Endothelial cell of umbilical vein (primary cell): ENCODE results near the gene C1orf53. TPM values are rescaled to one million over a fixed set of nuclear protein-coding genes. Genes with fewer than 3 reads are reported as not detected.

Source experiments
- BruUV-seq: library from RNA; stranded (reverse); fragments of 400-500 nt; replicated peaks from 2 replicates; lab custom pipeline; 2021; lab: Mats Ljungman, UMichigan
- CTCF ChIA-PET: fragments of 300-600, 350-600 bp; sonication (Branson Sonifier 250); formaldehyde crosslinking; loops from one replicate; lab custom pipeline; 2021; ENCODE audit warnings: antibody characterized with exemption, inconsistent platforms; lab: Charles Lee
- POLR2A ChIA-PET: fragments of 300-600, 350-600 bp; sonication (Branson Sonifier 250); formaldehyde crosslinking; loops from one replicate; lab custom pipeline; 2021; ENCODE audit warnings: antibody characterized with exemption, inconsistent platforms; lab: Charles Lee
- DNase-seq: peaks from one replicate; pipeline ENCODE4 v3.0.0-alpha.2; 2011; ENCODE audit warnings: low read depth, low spot score
- FAIRE-seq: peaks from 2 replicates; lab custom pipeline; 2011; peaks lifted over from hg19 to GRCh38; lab: Jason Lieb, UNC
- H2AFZ ChIP-seq: 2 replicates; pipeline ENCODE4 v1.6.0; 2012; ENCODE audit warnings: low read depth, low read length, control low read depth, inconsistent platforms
- H3K27ac ChIP-seq: 2 replicates; pipeline ENCODE4 v1.5.1; 2011; ENCODE audit warnings: low read depth, mild to moderate bottlenecking, control low read depth, low read length, moderate library complexity; ENCODE audit not compliant: insufficient read depth
- H3K27me3 ChIP-seq, 2 experiments: 2 replicates each; pipeline versions ENCODE4 v1.6.0 to v1.6.1; 2011; ENCODE audit warnings: low read length in 2 of 2, mixed read lengths in 1 of 2; ENCODE audit not compliant: control insufficient read depth in 2 of 2, insufficient read depth in 2 of 2
- H3K36me3 ChIP-seq, 2 experiments: 2 replicates in 1 of 2; 3 replicates in 1 of 2; pipeline ENCODE4 v1.5.1; 2011; ENCODE audit warnings: low read length in 2 of 2, mild to moderate bottlenecking in 1 of 2, moderate library complexity in 1 of 2; ENCODE audit not compliant: control insufficient read depth in 2 of 2, insufficient read depth in 2 of 2; ENCODE audit errors: extremely low read depth in 1 of 2
- H3K4me1 ChIP-seq: 3 replicates; pipeline ENCODE4 v1.5.1; 2011; ENCODE audit warnings: mild to moderate bottlenecking, low read length; ENCODE audit not compliant: control insufficient read depth, insufficient read depth; ENCODE audit errors: extremely low read depth
- H3K4me2 ChIP-seq: 2 replicates; pipeline ENCODE4 v1.6.1; 2011; ENCODE audit warnings: low read length, control low read depth, mixed read lengths; ENCODE audit not compliant: insufficient read depth
- H3K4me3 ChIP-seq, 3 experiments: fragments of 200-600 bp in 1 of 3; sonication (generic), shearing (Covaris generic) in 1 of 3; replicated peaks in 1 of 3; 2 replicates each; pipeline ENCODE4 v1.5.1; 2011 to 2016; ENCODE audit warnings: control low read depth in 3 of 3, low read length in 3 of 3, mild to moderate bottlenecking in 2 of 3, inconsistent platforms in 1 of 3, low read depth in 1 of 3, moderate library complexity in 1 of 3; ENCODE audit not compliant: insufficient read depth in 1 of 3
- H3K79me2 ChIP-seq: 2 replicates; pipeline ENCODE4 v1.6.0; 2012; ENCODE audit warnings: low read length, inconsistent platforms; ENCODE audit not compliant: control insufficient read depth, insufficient read depth
- H3K9ac ChIP-seq: replicated peaks from 2 replicates; pipeline ENCODE3; 2011; ENCODE audit warnings: low read length, control low read depth; ENCODE audit not compliant: insufficient read depth; ENCODE audit errors: extremely low read depth
- H3K9me1 ChIP-seq: replicated peaks from 3 replicates; pipeline ENCODE4 v1.6.0; 2011; ENCODE audit warnings: mild to moderate bottlenecking, low read length; ENCODE audit not compliant: control insufficient read depth, insufficient read depth; ENCODE audit errors: extremely low read depth
- H3K9me3 ChIP-seq: replicated peaks from 2 replicates; pipeline ENCODE4 v1.5.1; 2012; ENCODE audit warnings: low read length, inconsistent platforms; ENCODE audit not compliant: control insufficient read depth, insufficient read depth
- H4K20me1 ChIP-seq: replicated peaks from 2 replicates; pipeline ENCODE3; 2011; ENCODE audit warnings: mild to moderate bottlenecking, low read length; ENCODE audit not compliant: control insufficient read depth, insufficient read depth; ENCODE audit errors: extremely low read depth
- EZH2 ChIP-seq: IDR thresholded peaks from 2 replicates; pipeline ENCODE4 v1.6.1; 2012; ENCODE audit warnings: borderline replicate concordance, low read depth, mild to moderate bottlenecking, moderate library complexity, low read length, inconsistent platforms; ENCODE audit not compliant: severe bottlenecking
- FOS ChIP-seq: IDR thresholded peaks from 2 replicates; pipeline ENCODE4 v1.6.1; 2011; ENCODE audit warnings: mild to moderate bottlenecking, low read length, moderate library complexity, borderline replicate concordance; ENCODE audit not compliant: insufficient read depth
- GATA2 ChIP-seq: IDR thresholded peaks from 2 replicates; pipeline ENCODE4 v1.7.0; 2011; ENCODE audit warnings: low read depth, mild to moderate bottlenecking, moderate library complexity, mixed read lengths, low read length; ENCODE audit not compliant: insufficient read length, insufficient read depth
- JUN ChIP-seq: IDR thresholded peaks from 2 replicates; pipeline ENCODE4 v1.6.1; 2011; ENCODE audit warnings: borderline replicate concordance, low read depth; ENCODE audit not compliant: insufficient read length, insufficient read depth
- MYC ChIP-seq: IDR thresholded peaks from one replicate; pipeline ENCODE4 v1.6.1; 2011; ENCODE audit warnings: mild to moderate bottlenecking, low read depth, low read length
- POLR2A ChIP-seq: IDR thresholded peaks from 2 replicates; pipeline ENCODE4 v1.6.1; 2012; ENCODE audit warnings: low read depth, mild to moderate bottlenecking, control low read depth, low read length
- POLR2AphosphoS5 ChIP-seq: IDR thresholded peaks from 2 replicates; pipeline ENCODE4 v1.6.1; 2012; ENCODE audit warnings: low read depth, mild to moderate bottlenecking, control low read depth, low read length, moderate library complexity; ENCODE audit not compliant: insufficient read depth
- dilution Hi-C: fragments of 300-500 bp; cut with MboI; formaldehyde crosslinking; loops from one replicate; pipeline ENCODE4 v1.15.0; 2019; ENCODE audit warnings: low sequenced_read_pairs; ENCODE audit not compliant: extremely low pct_ligation_motif_present
- intact Hi-C: fragments of 100-400 bp; cut with micrococcal nuclease; formaldehyde crosslinking; loops from one replicate; pipeline ENCODE4 v1.10.0; 2022
- polyA plus RNA-seq, 4 experiments: library from polyadenylated mRNA; depleted of rRNA in 3 of 4; stranded (reverse) in 3 of 4; unstranded in 1 of 4; fragments of >200 nt; gene quantifications; 2 replicates each; pipeline versions ENCODE4 v1.2.1 to v1.2.3, GENCODE V29; 2011 to 2012; ENCODE audit warnings: missing spikeins in 1 of 4
- total RNA-seq: library from RNA; stranded (reverse); gene quantifications from 2 replicates; pipeline ENCODE4 v1.2.3, GENCODE V29; 2021
- TF ChIP-seq, protein P1 (sequence below): IDR thresholded peaks from 2 replicates; pipeline ENCODE4 v1.6.1; 2011; ENCODE audit not compliant: insufficient read depth, insufficient read length
- TF ChIP-seq, protein P2 (sequence below), 2 donors: IDR thresholded peaks; 1 replicate in 1 of 2; 2 replicates in 1 of 2; pipeline ENCODE4 v1.5.1; 2011; ENCODE audit warnings: low read length in 2 of 2, mild to moderate bottlenecking in 2 of 2, moderate library complexity in 2 of 2, control low read depth in 1 of 2, inconsistent platforms in 1 of 2, low read depth in 1 of 2; ENCODE audit not compliant: insufficient read depth in 1 of 2; ENCODE audit errors: extremely low read depth in 1 of 2

C1orf53 gene
- total and polyA plus RNA-seq, 2 donors (not counting 3 experiments of a cell fraction or from before 2014, with no cell fraction given) = 3.5 to 6.5 TPM

- Histone ChIP-seq H3K9ac (no peak overlapping the region), H3K27me3 (peaks cover 0 to 2% of the 10 kb centered on the region in 2 experiments), H3K9me1 (no peaks in the 10 kb centered on the region), H3K9me3 (no peaks in the 10 kb centered on the region), H3K36me3 (no peaks in the 10 kb centered on the region), H2AFZ (no peak overlapping the region), H3K27ac (no peak overlapping the region), H3K79me2 (no peaks in the 10 kb centered on the region), H4K20me1 (no peaks in the 10 kb centered on the region), H3K4me2 (no peak overlapping the region), H3K4me3 (no peak overlapping the region), H3K4me1 (no peaks in the 10 kb centered on the region)
- dilution Hi-C loops (no loop called here), intact Hi-C loops (loop anchor here (10.0 kb wide), 1 partner anchor 421 kb away; no protein-coding TSS in a partner anchor)
- DNase-seq (no peak), FAIRE-seq (no peak)
- ChIA-PET CTCF (interaction anchor here (0.7 to 1.2 kb wide), 4 partner anchors 15 to 752 kb away, joined by 3 to 4 read pairs (median 4); no protein-coding TSS in a partner anchor), POLR2A (no interaction called here)
- no TSS peak for BruUV-seq
- TF ChIP-seq GATA2 (no peak), MYC (no peak), JUN (no peak), EZH2 (no peak), POLR2A (no peak), POLR2AphosphoS5 (no peak), FOS (no peak)
- TF ChIP-seq, protein P1, sequence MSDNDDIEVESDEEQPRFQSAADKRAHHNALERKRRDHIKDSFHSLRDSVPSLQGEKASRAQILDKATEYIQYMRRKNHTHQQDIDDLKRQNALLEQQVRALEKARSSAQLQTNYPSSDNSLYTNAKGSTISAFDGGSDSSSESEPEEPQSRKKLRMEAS = no peak
- TF ChIP-seq, protein P2, sequence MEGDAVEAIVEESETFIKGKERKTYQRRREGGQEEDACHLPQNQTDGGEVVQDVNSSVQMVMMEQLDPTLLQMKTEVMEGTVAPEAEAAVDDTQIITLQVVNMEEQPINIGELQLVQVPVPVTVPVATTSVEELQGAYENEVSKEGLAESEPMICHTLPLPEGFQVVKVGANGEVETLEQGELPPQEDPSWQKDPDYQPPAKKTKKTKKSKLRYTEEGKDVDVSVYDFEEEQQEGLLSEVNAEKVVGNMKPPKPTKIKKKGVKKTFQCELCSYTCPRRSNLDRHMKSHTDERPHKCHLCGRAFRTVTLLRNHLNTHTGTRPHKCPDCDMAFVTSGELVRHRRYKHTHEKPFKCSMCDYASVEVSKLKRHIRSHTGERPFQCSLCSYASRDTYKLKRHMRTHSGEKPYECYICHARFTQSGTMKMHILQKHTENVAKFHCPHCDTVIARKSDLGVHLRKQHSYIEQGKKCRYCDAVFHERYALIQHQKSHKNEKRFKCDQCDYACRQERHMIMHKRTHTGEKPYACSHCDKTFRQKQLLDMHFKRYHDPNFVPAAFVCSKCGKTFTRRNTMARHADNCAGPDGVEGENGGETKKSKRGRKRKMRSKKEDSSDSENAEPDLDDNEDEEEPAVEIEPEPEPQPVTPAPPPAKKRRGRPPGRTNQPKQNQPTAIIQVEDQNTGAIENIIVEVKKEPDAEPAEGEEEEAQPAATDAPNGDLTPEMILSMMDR (IDR thresholded peaks at IDR 0.05; ENCODE audit: extremely low read depth in 1 of 2, insufficient read depth in 1 of 2, low read depth in 1 of 2, low read length in 2 of 2) = no peak
These were observed 31.2 kb downstream of the C1orf53 start for GRCh38 chr1:197933647-197934046.
